ENCODE measurements around the gene TGFB1.

The TGFB1 gene

GRCh38 chr19:41339936-41340335, 13.8 kb downstream of the TGFB1 start:
- no peak for FAIRE-seq

GRCh38 chr19:41335467-41335866, 18.3 kb downstream of the TGFB1 start:
- FAIRE-seq, result no peak

GRCh38 chr19:41334793-41335192, 18.9 kb downstream of the TGFB1 start:
- FAIRE-seq, result no peak

- FAIRE-seq, result no peak
Observed at GRCh38 chr19:41332468-41332867, 21.3 kb downstream of the TGFB1 start.

GRCh38 chr19:41332000-41332399, 21.7 kb downstream of the TGFB1 start:
- no peak for FAIRE-seq

GRCh38 chr19:41330946-41331678, 22.6 kb downstream of the TGFB1 start:
- no peak for FAIRE-seq

- no peak for FAIRE-seq
Observed at GRCh38 chr19:41330481-41330880, 23.2 kb downstream of the TGFB1 start.

GRCh38 chr19:41328842-41329225, 24.9 kb downstream of the TGFB1 start:
- no peak for FAIRE-seq

GRCh38 chr19:41328157-41328841, 25.4 kb downstream of the TGFB1 start:
- no peak for FAIRE-seq

- no peak for FAIRE-seq
Observed at GRCh38 chr19:41327576-41328156, 26.1 kb downstream of the TGFB1 start.

GRCh38 chr19:41327076-41327575, 26.6 kb downstream of the TGFB1 start:
- no peak for FAIRE-seq

- FAIRE-seq, result no peak
Observed at GRCh38 chr19:41325947-41326706, 27.6 kb downstream of the TGFB1 start.

- no peak for FAIRE-seq
Observed at GRCh38 chr19:41325640-41325946, 28.1 kb downstream of the TGFB1 start.

- FAIRE-seq, result no peak
Observed at GRCh38 chr19:41324921-41325639, 28.6 kb downstream of the TGFB1 start.

- FAIRE-seq, result no peak
Observed at GRCh38 chr19:41324231-41324702, 29.5 kb downstream of the TGFB1 start.

GRCh38 chr19:41323430-41324125, 30.1 kb downstream of the TGFB1 start:
- no peak for FAIRE-seq

- FAIRE-seq, result no peak
Observed at GRCh38 chr19:41323023-41323422, 30.7 kb downstream of the TGFB1 start.

- FAIRE-seq, result no peak
Observed at GRCh38 chr19:41322451-41322850, 31.3 kb downstream of the TGFB1 start.

GRCh38 chr19:41321600-41322270, 32.0 kb downstream of the TGFB1 start:
- FAIRE-seq, result no peak

- FAIRE-seq, result no peak
Observed at GRCh38 chr19:41321204-41321599, 32.5 kb downstream of the TGFB1 start.

- no peak for FAIRE-seq
Observed at GRCh38 chr19:41320568-41320967, 33.2 kb downstream of the TGFB1 start.
